ENCODE measurements around the gene PUS3. TPM values are rescaled to one million over a fixed set of nuclear protein-coding genes. Genes with fewer than 3 reads are reported as not detected.

The PUS3 gene
- total RNA-seq, 1 donor from 2014 or later: 8.3 TPM

DNA sequence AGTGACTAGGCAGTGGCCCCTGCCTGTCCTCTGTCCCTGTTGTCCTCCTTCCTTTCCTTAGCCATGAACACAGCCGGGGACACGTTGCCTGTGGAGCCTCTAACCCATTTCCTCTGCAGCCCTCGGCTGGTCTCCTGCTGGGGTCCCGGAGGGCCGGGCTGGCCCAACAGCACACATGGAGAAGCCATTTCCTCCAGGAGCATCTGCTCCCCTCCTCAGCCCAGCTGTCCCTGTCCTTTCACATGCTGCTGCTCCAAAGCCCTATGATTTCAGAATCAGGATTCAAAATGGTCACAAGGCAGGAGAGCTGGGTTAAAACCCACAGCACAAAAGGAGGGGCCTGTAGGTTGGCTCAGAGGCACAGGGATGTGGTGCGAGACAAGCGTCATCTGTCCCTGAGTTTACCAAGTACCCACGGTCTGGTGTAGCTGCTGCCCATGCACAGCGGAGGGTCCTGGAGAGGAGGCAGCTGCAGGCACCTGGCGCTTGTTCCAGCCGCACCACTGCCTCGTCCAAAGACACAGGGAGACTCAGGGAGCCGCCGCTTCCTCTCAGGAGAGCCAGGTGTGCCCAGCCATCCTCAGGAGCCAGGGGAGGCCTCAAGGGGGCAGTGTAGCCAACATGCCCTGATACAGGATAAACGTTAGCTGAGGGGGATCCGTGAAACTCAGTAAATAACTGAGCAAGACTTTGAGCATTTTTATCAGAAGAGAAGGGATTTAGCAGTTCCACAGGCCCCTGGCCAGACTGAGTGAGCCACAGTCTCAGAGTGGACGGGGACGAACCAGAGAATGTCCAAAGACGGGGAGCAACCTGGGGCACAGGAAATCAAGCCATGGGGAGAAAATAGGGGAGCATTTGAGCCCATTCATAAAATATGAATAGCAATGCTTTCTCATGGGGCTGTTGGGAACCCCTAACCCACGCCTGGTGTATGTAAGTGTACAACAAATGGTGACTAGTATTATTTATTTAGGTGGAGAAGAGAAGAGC lies 38.9 kb upstream of the PUS3 start:
- peak; percentile 32 to 58 for DNase-seq (ENCODE audit: low read depth in 2 of 2)

DNA sequence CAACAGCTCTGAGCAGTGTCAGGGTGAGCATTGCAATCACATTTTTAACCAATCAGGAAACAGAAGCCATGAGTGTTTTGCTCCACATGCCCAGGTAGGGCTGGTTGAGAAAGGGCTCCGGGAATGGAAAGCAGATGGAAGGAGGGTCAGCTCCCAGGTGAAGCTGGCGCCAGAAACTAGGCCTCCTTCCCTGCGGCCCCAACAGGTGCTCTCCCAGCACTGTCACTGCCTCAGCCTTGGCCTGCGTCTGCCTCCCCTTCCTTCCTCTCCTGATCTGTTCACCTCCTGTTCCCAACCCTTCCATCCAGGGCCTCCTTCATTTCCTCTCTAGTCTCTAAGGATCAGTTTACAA lies 38.2 kb upstream of the PUS3 start:
- DNase-seq (ENCODE audit: low read depth in 2 of 2): no peak

- no peak for DNase-seq (ENCODE audit: low read depth in 2 of 2)
Observed at GRCh38 chr11:125940145-125940544, 37.1 kb upstream of the PUS3 start.

GRCh38 chr11:125939081-125939521 lies 36.1 kb upstream of the PUS3 start:
- no peak for DNase-seq (ENCODE audit: low read depth in 2 of 2)

GRCh38 chr11:125938418-125938817 lies 35.4 kb upstream of the PUS3 start:
- DNase-seq (ENCODE audit: low read depth in 2 of 2): no peak

DNA sequence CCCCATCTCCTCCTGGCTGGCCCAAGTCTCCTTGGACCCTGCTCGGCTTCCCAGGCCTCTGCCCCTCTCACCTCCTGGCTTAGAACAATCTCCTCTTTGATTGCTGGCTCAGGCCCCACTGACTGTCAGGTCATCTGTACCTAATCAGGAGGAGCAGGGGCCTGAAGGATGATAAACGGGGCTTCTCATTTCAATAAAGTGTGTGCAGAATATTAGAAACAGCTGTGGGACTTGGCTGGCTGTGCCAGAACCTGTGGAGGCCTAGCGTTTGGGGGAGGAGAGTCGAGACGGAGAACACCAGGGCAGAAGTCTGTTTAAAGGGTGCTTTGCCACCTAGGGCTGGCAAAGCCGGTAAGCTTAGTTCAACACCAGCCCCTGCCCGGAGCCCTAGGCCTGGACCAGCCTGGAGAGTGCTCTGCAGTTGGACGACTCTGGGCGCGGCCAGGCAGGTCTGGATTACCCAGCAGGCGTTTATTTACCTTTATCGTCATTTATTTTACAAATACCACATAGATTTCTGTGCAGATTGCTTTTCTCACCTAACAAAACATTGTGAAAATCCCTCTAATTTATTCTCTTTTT lies 32.7 kb upstream of the PUS3 start:
- DNase-seq (ENCODE audit: low read depth in 2 of 2): no peak

GRCh38 chr11:125935056-125935455 lies 32.0 kb upstream of the PUS3 start:
- DNase-seq (ENCODE audit: low read depth in 2 of 2): no peak

GRCh38 chr11:125934473-125934872 lies 31.5 kb upstream of the PUS3 start:
- no peak for DNase-seq (ENCODE audit: low read depth in 2 of 2)

DNA sequence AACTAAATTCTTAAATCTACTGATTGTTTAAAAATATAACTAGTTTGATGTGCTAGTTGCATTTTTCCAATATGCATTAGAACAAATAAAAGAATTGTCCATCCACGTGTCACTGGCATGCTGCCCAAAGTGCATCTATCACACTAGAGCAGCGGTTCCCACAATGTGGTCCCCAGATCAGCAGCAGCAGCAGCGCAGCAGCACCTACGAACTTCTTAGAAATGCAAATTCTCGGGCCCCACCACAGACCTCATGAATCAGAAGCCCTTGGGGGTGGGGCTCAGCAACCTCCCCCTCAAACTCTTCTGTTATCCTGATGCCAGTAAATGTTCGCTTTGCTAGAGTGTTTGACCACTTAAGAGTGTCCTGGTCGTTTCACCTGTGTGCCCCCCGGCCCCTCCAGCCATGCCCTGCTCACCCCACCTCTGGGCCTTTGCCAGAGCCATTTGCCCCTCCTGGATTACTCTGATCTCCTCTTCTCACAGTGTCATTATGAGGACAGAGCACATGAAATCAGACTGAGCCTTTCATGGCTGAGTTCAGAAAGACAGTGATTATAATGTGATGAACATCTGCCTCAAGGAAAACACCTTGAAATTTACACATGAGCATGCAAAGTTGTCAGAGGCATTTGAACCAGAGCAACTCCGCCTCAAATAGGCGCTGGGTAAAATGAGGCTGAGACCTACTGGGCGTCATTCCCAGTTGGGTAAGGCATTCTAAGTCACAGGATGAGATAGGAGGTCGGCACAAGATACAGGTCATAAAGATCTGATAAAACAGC lies 30.2 kb upstream of the PUS3 start:
- no peak for DNase-seq (ENCODE audit: low read depth in 2 of 2)

- no peak for DNase-seq (ENCODE audit: low read depth in 2 of 2)
Observed at GRCh38 chr11:125932301-125932700, 29.3 kb upstream of the PUS3 start.

DNA sequence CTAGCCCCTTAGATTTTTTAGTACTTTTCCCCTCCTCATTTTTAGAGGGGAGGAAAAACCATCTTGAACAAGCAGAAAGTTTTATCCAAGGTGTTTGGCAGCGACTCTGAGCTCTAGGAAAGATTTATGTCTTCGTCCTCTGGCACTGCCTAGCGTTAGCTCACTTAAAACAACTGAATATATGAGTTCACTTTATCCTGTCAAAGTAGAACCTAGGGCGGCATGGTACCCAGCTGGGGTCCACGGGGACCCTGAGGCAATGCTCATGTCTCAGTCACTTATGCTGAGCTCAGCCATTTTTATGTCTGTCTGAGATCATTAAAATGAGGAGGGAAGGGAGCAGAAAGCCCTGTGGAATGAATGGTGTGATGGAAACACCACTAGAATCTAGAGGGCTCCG lies 28.7 kb upstream of the PUS3 start:
- DNase-seq (ENCODE audit: low read depth in 2 of 2): no peak

- no peak for DNase-seq (ENCODE audit: low read depth in 2 of 2)
Observed at GRCh38 chr11:125931116-125931515, 28.1 kb upstream of the PUS3 start.

DNA sequence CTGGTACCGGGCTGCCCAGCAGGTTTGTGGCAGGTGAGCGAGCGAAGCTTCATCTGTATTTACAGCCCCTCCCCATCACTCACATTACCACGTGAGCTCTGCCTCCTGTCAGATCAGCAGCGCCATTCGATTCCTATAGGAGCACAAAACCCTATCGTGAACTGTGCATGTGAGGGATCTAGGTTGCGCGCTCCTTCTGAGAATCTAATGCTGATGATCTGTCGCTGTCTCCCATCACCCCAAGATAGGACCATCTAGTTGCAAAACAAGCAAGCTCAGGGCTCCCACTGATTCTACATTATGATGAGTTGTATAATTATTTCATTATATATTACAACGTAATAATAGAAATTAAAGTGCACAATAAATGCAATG lies 27.1 kb upstream of the PUS3 start:
- DNase-seq (ENCODE audit: low read depth in 2 of 2): no peak

GRCh38 chr11:125929445-125930075 lies 26.6 kb upstream of the PUS3 start:
- no peak for DNase-seq (ENCODE audit: low read depth in 2 of 2)

DNA sequence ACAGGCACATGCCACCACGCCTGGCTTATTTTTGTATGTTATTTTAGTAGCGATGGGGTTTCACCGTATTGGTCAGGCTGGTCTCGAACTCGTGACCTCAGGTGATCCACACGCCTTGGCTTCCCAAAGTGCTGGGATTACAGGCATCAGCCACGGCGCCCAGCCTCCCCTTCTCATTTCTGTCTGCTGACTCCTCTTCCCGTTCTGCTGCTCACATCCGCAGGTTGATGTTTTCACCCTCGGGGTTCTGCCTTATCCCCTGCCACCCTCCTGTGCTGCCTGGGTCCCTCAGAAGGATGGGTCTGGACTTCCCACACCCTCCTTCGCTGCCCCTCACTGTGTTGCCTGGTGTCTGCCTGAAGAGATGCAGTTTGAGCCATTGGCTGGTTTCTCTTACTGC lies 23.7 kb upstream of the PUS3 start:
- DNase-seq (ENCODE audit: low read depth in 2 of 2): no peak

DNA sequence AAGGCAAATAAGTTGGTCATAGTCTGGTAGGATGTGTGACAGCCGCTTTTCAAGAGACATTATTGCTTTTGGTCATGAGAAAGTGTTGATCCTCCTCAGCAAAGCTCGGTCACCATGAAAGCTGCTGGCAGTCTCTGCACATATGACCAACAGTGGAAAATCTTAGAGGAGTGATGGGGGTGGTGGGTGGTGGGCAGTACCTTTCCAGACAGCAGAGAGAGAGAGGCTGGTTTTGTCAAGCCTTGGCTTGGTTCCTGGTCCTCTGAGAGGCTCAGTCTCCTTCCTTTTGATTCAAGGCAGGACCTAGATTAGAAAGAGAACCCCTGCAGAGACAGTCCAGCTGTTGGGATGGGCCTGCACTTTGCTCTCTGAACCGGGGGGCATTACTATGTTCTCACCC lies 22.8 kb upstream of the PUS3 start:
- DNase-seq (ENCODE audit: low read depth in 2 of 2): no peak

DNA sequence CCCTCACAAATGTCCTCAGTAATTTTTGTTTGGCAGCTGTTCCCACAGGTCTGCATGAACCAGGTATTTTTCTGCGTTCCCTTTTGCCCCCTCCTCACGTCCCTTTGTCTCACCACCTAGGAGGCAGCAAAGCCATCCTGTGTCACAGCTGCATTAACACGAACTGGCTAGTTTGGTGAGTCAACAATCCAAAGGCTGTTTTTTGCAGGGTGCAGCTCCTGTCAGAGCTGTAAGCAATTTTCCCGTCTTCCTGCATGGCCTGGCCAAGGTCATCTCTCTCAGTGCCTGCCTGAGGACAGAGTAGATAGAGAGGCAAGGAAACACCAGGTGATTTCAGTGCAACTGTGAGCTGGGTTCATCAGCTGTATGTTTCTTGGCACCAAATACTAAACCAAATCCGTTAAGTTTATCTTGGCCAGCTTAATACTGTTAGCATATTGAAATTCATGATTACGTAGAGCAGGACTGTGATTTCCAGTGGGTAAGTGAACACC lies 22.3 kb upstream of the PUS3 start:
- DNase-seq (ENCODE audit: low read depth in 2 of 2): peak in 1 of 2 donors; percentile 81

DNA sequence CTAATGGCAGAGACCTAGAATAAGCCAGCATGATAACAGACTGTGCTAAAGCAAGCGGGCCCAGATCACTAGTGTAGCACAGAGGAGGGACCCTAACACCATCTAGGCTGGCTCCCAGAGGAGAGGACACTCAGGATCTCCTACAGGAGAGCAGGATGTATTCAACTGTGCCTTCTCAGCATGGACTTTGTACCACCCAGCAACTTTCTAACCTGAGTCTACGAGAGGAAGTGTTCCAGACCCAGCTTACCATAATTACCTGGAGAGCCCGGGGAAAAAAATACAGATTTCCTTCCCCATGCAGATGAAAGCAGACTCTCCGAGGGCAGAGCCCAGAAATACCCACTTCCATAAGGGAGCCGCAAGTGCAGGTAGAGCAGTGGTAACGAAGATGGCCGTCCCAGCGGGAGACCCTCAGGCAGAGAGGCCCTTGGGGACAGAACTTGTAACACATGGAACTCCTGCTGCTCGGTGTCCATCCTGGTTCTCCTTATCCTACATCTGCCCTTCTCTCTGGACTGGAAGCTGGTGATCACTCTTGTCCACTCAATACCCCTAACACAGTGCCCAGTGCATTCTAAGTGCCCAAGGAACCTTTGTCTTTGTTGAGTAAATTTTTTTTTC lies 21.5 kb upstream of the PUS3 start:
- DNase-seq (ENCODE audit: low read depth in 2 of 2): no peak

DNA sequence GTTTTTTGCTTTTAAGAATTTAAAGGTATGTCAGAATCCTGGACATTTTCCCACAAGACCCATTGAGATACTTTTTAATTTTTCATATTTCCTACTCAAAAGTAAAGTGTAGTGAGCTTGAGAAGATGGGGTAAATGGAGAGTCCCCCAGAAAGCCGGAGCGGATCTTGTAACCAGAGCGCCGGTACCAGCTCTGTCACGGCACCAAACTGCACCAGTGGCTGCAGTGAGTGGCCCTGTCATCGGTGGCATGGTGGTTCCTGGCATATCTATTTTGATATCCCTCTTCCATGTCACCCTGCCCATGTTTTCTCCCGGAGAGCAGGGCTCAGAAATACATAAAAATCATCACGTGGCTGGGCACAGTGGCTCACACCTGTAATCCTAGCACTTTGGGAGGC lies 20.6 kb upstream of the PUS3 start:
- DNase-seq (ENCODE audit: low read depth in 2 of 2): no peak

DNA sequence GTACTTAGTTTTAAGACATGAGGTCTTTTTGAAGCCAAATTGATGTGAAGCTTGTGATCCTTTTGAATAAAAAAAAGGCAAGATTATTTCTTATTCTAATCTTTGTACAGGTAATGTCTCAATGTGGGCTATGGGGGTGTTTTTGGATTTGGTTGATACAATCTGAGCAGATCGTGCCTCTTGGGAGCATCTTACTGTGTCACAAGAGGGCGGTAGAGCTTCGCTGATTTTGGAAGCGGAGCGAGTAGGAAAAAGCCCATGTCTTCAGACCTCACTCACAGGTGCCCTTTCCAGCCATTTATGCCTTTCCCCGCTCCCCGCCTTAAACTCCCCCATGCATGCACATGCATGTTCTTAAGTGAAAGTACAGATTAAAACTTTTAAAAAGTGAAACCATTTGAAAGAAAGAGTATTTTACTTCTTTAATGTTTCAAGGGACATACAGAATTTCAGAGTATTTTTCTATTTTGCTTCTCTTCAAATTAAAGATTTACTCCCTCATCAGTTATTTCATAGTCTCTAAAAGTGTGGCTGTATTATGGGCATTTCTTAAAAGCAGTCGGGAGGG lies 20.1 kb upstream of the PUS3 start:
- peak; percentile 73 to 80 for DNase-seq (ENCODE audit: low read depth in 2 of 2)

DNA sequence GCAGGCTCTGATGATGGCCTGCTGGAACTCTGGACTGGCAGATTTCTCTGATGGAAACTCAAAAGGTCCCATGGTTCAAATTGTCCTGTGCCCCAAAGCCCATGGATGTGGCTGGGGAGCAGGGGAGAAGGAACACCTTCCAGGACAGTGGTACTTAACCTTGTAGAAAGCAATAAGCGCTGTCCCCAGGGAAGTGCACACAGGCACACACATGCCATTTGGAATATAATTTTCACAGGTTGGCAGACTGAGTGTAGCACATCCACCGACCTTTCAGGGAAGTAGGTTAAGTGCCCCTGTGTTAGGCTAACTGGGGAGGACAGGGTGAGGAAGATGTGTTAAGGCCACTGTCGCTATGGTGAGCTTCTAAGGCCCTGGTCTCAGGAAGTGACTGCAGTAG lies 19.1 kb upstream of the PUS3 start:
- no peak for DNase-seq (ENCODE audit: low read depth in 2 of 2)
